AG08396 (cell line): ENCODE results near the gene GUCA1C.

ENCODE experiments used
- DNase-seq: peaks from one replicate; pipeline ENCODE4 v3.0.0; 2012; ENCODE audit warnings: low spot score, mixed read lengths

Gene GUCA1C

DNA sequence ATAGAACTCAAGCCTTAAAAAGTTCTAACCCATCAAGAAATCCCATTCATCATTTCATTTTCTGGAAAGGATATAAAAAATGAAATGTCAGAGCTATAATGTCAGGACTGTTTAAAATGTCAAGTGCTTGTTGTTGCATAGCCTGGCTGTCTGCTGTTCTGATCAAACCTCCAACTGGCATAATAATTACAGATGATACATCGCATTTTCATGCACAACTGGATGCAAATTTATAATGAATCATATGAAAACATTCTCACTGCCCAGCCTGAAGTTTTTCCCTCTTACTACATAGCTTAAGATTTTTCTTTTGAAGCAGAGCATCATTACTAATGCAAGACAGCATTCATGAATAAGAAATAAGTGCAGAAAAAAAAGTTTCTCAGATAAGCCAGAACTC is 46.5 kb downstream of the GUCA1C start:
- peak; percentile 5 for DNase-seq

- no peak for DNase-seq
Observed at GRCh38 chr3:108899530-108899929, 54.1 kb downstream of the GUCA1C start.

DNA sequence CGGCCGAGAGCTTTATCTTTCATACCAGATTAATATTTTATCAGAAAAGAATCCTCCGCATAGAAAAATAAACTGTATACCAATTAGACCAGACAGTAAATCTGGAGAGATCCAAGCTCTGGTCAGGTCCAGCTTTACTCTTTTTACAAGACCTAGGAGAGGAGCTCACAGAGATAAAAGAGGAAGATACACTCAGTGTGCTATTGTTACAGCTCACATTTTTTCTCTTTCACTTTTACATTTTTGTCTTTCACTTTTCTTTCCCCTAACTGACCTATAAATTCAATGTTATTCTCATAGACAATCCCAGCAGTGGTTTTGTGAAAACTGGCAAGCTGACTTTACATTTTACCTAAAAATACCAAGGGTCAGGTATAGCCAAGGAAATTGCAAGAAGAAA is 55.8 kb downstream of the GUCA1C start:
- no peak for DNase-seq

DNA sequence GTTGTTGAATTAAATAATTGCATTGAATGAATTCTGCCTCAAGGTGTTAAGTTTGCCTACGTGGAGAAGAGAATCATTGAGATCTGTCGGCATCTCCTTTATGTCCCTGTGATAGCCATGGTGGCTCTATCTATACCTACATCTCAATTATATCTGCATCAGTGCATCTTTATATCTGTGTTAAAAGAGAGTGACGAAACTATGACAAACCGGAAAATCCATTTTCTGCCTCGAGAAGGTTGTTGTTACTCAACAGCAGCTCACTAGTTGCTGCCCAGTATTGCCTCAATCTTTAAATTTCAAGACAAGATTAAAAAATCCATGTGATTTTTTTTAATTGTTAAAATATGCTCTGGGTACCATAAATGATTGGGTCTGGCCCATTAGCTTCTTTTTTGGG is 58.7 kb downstream of the GUCA1C start:
- DNase-seq = no peak

DNA sequence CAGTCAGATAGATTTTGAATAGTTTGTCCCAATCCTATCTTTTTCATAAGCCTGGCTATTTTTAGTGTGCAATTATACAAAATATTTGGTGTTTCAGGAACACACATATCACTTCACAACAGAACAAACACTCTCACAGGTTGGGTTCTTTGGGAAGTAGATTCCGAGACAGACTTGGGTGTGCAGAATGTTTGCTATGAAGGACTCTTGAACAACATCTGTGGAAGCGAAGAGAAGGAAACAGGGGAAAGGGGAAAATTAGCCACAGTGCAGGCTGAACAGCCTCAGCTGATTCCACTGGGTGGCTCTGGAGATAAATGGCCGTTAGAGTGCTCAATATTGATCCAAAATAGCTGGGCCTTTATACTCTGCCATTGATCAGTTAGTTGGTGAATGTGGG is 61.8 kb downstream of the GUCA1C start:
- no peak for DNase-seq

- DNase-seq = no peak
Observed at GRCh38 chr3:108887777-108888176, 65.9 kb downstream of the GUCA1C start.

DNA sequence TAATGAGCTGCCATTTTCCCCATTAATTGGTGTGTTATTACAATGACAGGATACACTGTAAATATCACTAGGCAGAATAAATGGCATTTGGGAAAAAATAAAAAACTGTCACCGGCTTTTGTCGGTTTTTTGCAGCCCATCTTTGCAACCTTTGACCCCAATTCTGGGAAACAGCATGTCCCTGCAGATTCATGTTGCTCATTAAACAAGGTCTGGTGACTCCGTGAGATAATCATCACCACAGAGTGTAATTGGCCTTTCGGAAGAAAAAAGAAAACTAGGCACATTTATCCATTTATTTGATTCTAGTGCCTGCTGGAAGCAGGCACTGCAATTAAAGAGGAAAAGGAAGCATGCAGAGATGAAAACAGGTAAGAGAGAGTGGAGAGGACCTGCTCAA is 66.6 kb downstream of the GUCA1C start:
- DNase-seq = no peak

DNA sequence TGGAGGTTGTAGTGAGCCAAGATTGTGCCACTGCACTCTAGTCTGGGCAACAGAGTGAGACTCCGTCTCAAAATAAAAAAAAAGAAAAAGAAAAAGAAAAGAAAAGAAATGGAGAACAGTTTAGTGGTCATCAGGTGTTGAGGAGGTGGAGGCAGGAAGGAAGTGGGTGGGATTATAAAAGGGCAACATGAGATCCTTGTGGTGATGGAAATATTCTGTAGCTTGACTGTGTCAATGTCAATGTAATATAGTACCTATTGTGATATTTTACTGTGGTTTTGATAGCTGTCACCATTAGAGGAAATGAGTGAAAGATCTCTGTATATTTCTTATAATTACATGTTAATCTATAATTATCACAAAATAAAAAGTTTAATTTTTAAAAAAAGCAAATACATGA is 70.3 kb downstream of the GUCA1C start:
- no peak for DNase-seq

DNA sequence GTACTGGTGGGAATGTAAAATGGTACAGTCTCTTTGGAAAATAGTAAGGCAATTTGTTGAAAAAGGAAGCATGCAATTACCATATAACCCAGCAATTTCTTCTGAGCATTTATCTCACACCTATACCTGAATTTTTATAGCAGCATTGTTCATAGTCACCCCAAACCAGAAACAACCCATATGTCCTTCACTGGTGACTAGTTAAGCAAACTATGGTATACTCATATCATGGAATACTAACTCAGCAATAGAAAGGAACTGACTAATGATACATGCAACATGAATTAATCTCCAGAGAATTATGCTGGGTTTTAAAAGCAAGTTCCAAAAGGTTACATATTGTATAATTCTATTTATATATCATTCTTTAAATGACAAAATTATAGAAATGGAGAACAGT is 70.9 kb downstream of the GUCA1C start:
- DNase-seq = no peak

DNA sequence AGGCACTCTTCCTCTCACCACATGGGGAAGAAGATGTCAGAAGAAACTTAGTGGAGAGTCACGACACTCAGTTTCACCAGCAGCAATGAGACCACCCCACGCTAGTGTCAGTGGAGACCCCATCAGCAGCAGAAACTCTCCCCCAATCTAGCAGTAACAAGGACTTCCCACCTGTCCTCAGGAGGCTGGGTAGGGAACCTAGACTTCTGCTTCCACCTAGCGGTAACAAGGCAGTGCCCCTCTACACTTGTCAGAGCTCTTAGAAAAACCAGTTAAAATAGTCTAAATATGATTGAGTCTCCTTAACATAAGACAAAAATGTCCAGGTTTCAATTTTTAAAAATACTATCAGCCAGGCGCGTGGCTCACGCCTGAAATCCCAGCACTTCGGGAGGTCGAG is 73.8 kb downstream of the GUCA1C start:
- DNase-seq = no peak

DNA sequence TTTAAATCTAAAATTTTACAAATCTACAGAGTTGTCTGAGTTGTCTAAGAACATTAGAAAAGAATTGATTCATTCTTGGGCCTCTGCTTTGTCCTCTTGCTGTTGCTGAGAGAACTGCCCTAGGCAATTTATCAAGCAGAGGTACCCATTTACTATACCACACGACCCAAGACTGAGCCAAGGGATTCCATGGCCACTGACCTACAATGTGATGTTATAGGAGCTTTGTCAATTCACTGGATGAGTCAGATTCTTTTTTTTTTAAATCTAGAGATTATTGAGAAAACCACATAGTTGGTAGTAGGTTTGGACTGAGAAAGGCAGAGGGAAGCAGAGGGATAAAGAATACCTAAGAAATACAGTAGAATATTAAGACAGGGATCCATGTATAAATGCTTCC is 75.8 kb downstream of the GUCA1C start:
- DNase-seq = no peak

DNA sequence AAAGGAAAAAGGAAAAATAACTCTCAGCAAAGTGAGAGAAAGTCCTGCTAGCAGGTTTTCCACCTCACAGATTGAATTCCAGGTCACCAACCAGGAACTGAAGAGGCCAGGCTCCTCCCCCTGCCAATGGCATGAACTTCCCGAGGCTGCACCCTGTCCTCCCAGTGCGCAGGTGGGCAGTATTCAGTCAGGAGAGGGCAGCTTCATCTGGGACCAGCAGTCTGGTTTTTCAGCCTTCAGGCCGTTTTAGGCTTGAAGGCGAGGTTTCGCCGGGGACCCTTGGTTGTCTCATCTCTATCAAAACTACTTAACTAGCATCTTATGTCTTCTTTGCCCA is 89.9 kb downstream of the GUCA1C start:
- DNase-seq = no peak

DNA sequence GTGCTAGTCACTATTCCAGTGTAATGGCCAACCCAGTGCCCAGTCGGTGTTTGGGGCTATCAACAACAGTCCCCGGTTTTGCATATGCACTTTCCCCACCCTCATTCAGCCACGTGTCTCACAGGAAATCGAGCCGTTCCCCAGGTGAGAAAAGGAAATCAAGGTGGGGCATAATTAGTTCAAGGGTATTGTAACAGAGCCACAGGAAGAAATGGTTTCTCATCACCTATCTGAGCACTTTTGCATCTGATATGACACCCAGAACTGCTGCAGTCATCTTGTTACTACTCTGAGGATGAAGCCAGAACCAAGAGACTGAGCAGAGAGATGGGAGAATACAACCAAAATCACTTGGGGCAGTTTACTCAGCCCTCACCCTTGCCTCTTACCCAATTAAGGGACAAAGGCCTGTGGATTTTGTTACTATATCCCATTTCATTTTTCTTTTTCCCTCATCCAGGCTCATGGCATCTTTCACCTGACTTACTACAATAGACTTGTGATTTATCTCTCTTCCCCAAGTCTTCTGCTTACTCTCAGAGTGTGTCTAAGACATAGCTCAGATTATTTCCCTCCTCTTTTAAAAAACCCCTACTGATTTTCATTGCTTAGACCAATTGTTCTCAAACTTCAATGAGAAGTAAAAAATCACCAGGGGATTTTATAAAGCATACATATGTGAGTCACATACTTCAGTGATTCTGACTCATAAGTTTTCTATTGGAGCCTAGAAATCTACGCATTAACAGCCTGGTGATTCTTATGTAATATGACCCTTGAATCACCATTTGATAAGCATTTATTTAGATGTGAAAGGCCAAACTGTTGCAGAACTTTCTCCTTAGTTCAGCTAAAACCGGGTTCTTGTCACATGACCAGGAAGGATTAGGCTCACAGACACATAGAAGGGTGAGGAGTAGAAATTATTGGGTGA is 90.5 kb downstream of the GUCA1C start:
- DNase-seq = peak; percentile 17

- no peak for DNase-seq
Observed at GRCh38 chr3:108861401-108861800, 92.3 kb downstream of the GUCA1C start.
